Measurements from ENCODE around the gene SEC31A.

SEC31A gene

GRCh38 chr4:82792912-82793649 lies 97.9 kb downstream of the SEC31A start:
- DNase-seq (ENCODE audit: low read depth in 2 of 2, low spot score in 1 of 2), result no peak

- DNase-seq (ENCODE audit: low read depth in 2 of 2, low spot score in 1 of 2), result no peak
Measured at GRCh38 chr4:82791179-82791578, 99.8 kb downstream of the SEC31A start.

GRCh38 chr4:82790060-82790660 lies 100.8 kb downstream of the SEC31A start:
- no peak for DNase-seq (ENCODE audit: low read depth in 2 of 2, low spot score in 1 of 2)

- DNase-seq (ENCODE audit: low read depth in 2 of 2, low spot score in 1 of 2), result no peak
Measured at GRCh38 chr4:82789025-82789776, 101.8 kb downstream of the SEC31A start.

GRCh38 chr4:82787342-82787741 lies 103.6 kb downstream of the SEC31A start:
- DNase-seq (ENCODE audit: low read depth in 2 of 2, low spot score in 1 of 2), result no peak

GRCh38 chr4:82786828-82787227 lies 104.1 kb downstream of the SEC31A start:
- no peak for DNase-seq (ENCODE audit: low read depth in 2 of 2, low spot score in 1 of 2)

GRCh38 chr4:82785611-82786400 lies 105.1 kb downstream of the SEC31A start:
- DNase-seq (ENCODE audit: low read depth in 2 of 2, low spot score in 1 of 2), result no peak

GRCh38 chr4:82784681-82785610 lies 106.0 kb downstream of the SEC31A start:
- DNase-seq (ENCODE audit: low read depth in 2 of 2, low spot score in 1 of 2), result no peak

- no peak for DNase-seq (ENCODE audit: low read depth in 2 of 2, low spot score in 1 of 2)
Measured at GRCh38 chr4:82782626-82783345, 108.2 kb downstream of the SEC31A start.

- no peak for DNase-seq (ENCODE audit: low read depth in 2 of 2, low spot score in 1 of 2)
Measured at GRCh38 chr4:82780752-82781231, 110.2 kb downstream of the SEC31A start.

GRCh38 chr4:82780170-82780751 lies 110.7 kb downstream of the SEC31A start:
- DNase-seq (ENCODE audit: low read depth in 2 of 2, low spot score in 1 of 2), result no peak

GRCh38 chr4:82779032-82779431 lies 111.9 kb downstream of the SEC31A start:
- DNase-seq (ENCODE audit: low read depth in 2 of 2, low spot score in 1 of 2), result no peak

- DNase-seq (ENCODE audit: low read depth in 2 of 2, low spot score in 1 of 2), result no peak
Measured at GRCh38 chr4:82777857-82778525, 113.0 kb downstream of the SEC31A start.

GRCh38 chr4:82776925-82777542 lies 113.9 kb downstream of the SEC31A start:
- no peak for DNase-seq (ENCODE audit: low read depth in 2 of 2, low spot score in 1 of 2)

GRCh38 chr4:82775243-82775642 lies 115.7 kb downstream of the SEC31A start:
- DNase-seq (ENCODE audit: low read depth in 2 of 2, low spot score in 1 of 2), result no peak

- DNase-seq (ENCODE audit: low read depth in 2 of 2, low spot score in 1 of 2), result no peak
Measured at GRCh38 chr4:82774711-82775171, 116.2 kb downstream of the SEC31A start.

- no peak for DNase-seq (ENCODE audit: low read depth in 2 of 2, low spot score in 1 of 2)
Measured at GRCh38 chr4:82773057-82773456, 117.9 kb downstream of the SEC31A start.

- no peak for DNase-seq (ENCODE audit: low read depth in 2 of 2, low spot score in 1 of 2)
Measured at GRCh38 chr4:82770607-82771006, 120.3 kb downstream of the SEC31A start.

Measured in stimulated activated CD8-positive, alpha-beta memory T cell treated with anti-CD3 and anti-CD28 coated beads, Interleukin-4, amount 100 ng/mL, for 1 hour (primary cell).